Transverse colon (tissue), 4 donors: ENCODE measurements around the gene LYRM4.

ENCODE experiments used
- CTCF ChIP-seq, 5 experiments: fragments of 200-600 bp in 3 of 5; fragments of 450-650 bp in 2 of 5; sonication (generic) in 3 of 5; IDR thresholded peaks; 1 replicate in 2 of 5; 2 replicates in 3 of 5; pipeline ENCODE4 v1.5.1; 2016 to 2017; ENCODE audit warnings: antibody characterized with exemption in 5 of 5, inconsistent platforms in 3 of 5, mild to moderate bottlenecking in 2 of 5, moderate library complexity in 1 of 5
- EP300 ChIP-seq: sonication (generic); formaldehyde crosslinking; IDR thresholded peaks from one replicate; pipeline ENCODE4 v1.6.1; 2017; ENCODE audit warnings: antibody characterized with exemption, low read depth
- POLR2A ChIP-seq: fragments of 450-650 bp; IDR thresholded peaks from one replicate; pipeline ENCODE4 v1.6.1; 2016; ENCODE audit warnings: antibody characterized with exemption, mild to moderate bottlenecking, moderate library complexity
- POLR2AphosphoS5 ChIP-seq, 3 donors: sonication (generic); formaldehyde crosslinking; IDR thresholded peaks; one replicate each; pipeline ENCODE4 v1.6.1; 2016; ENCODE audit warnings: antibody characterized with exemption in 3 of 3

- TF ChIP-seq EP300: no peak
- TF ChIP-seq POLR2A: no peak
- TF ChIP-seq CTCF (IDR thresholded peaks at IDR 0.05): no peak
- TF ChIP-seq POLR2AphosphoS5 (IDR thresholded peaks at IDR 0.05): no peak
These were observed 87.8 kb downstream of the LYRM4 start for GRCh38 chr6:5172897-5173474.
